IPS-NIHi11 (cell line): ENCODE measurements around the gene ZSCAN10.
"Not testable (repeated sequence)": the region's sequence is repeated elsewhere in the genome, so short reads cannot be mapped to it uniquely, and the experiment has no call there.

Experiments used
- DNase-seq: peaks from one replicate; pipeline ENCODE4 v3.0.0; 2012; ENCODE audit warnings: mixed read lengths, low spot score

ZSCAN10 gene

GRCh38 chr16:3063625-3064386 is 35.3 kb downstream of the ZSCAN10 start:
- peak; percentile 9 for DNase-seq

- no peak for DNase-seq
Observed at GRCh38 chr16:3062553-3062952, 36.5 kb downstream of the ZSCAN10 start.

- no peak for DNase-seq
Observed at GRCh38 chr16:3060339-3061127, 38.6 kb downstream of the ZSCAN10 start.

GRCh38 chr16:3059723-3060242 is 39.3 kb downstream of the ZSCAN10 start:
- DNase-seq, result no peak

GRCh38 chr16:3059041-3059722 is 39.9 kb downstream of the ZSCAN10 start:
- peak; percentile 97 for DNase-seq

GRCh38 chr16:3058139-3059030 is 40.7 kb downstream of the ZSCAN10 start:
- DNase-seq, result peak; percentile 75

GRCh38 chr16:3057181-3058138 is 41.6 kb downstream of the ZSCAN10 start:
- DNase-seq, result no peak

- DNase-seq, result peak; percentile 3
Observed at GRCh38 chr16:3056336-3057180, 42.5 kb downstream of the ZSCAN10 start.

- DNase-seq, result peak; percentile 13
Observed at GRCh38 chr16:3055734-3056115, 43.4 kb downstream of the ZSCAN10 start.

GRCh38 chr16:3054965-3055733 is 43.9 kb downstream of the ZSCAN10 start:
- DNase-seq, result no peak

GRCh38 chr16:3053330-3053710 is 45.8 kb downstream of the ZSCAN10 start:
- not testable (repeated sequence) for DNase-seq

- DNase-seq, result not testable (repeated sequence)
Observed at GRCh38 chr16:3052571-3053329, 46.3 kb downstream of the ZSCAN10 start.

- DNase-seq, result no peak
Observed at GRCh38 chr16:3051494-3051893, 47.6 kb downstream of the ZSCAN10 start.

- DNase-seq, result no peak
Observed at GRCh38 chr16:3051009-3051408, 48.1 kb downstream of the ZSCAN10 start.

GRCh38 chr16:3050487-3050886 is 48.6 kb downstream of the ZSCAN10 start:
- DNase-seq, result no peak

GRCh38 chr16:3049921-3050481 is 49.1 kb downstream of the ZSCAN10 start:
- no peak for DNase-seq

- peak; percentile 53 for DNase-seq
Observed at GRCh38 chr16:3047387-3047720, 51.7 kb downstream of the ZSCAN10 start.
